CD4-positive, alpha-beta T cell treated with Interleukin-21 for 1 hour (primary cell): ENCODE data around the gene ZBTB20.

Experiments
- DNase-seq: peaks from one replicate; pipeline ENCODE4 v3.0.0-alpha.2; 2020

Gene ZBTB20

DNA sequence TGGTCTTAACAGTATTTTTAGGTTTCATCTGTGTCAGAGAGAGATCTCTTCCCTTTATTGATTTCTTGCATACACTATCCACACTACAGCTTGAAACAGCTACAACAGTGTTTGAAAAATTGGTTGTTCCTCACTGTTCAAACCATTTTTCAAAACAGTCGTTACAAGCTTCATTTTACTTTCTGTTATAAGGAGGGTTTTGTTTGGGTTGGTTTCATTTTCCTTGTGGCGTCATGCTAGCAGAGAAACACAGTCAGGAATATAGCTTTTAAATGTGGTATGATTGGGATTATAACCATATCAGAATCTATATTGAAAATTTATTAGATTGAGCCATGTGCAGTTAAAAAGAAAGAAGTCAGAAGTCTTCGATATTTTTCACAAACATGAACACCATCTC lies 400.6 kb downstream of the ZBTB20 start:
- no peak for DNase-seq

DNA sequence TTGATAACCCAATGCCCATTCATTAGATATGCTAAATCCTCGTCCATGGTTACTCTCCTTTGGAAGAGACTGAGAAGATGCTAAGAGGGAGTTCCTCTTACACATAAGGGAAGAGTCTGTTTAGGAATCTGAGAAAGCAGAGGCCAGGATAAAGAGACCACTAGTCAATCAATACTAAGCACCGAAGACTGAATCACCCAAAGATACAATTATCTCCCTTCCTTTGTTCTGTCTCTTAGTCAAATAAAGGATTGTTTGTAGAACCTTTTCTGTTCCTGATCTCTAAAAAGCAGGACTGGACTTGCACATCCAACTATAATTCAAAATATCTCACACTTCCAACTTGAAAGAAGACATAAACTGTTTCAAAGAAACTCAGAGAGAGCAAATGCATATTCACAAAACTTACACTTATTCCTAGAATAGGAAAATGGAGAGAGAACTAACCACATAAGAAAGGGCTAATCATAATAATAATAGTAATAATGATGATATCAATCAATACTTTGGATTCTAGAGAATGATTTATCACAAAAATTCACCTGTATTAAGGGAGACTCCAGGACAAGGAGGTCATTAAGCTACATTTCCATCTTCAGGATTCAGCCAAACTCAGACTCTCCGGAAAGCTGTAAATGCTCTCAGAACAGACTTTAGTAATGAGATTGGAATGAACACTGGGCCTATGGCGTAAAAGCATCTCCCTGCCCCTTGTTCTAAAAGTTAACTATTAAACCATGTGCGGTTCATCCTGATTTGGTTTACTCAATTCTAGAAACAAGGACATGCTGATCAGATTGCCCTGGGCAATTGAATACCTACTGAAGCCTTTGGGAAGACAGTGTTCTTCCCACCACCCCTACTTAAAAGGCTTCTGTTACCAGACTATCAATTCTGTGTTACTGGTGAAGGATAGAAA lies 401.5 kb downstream of the ZBTB20 start:
- no peak for DNase-seq

DNA sequence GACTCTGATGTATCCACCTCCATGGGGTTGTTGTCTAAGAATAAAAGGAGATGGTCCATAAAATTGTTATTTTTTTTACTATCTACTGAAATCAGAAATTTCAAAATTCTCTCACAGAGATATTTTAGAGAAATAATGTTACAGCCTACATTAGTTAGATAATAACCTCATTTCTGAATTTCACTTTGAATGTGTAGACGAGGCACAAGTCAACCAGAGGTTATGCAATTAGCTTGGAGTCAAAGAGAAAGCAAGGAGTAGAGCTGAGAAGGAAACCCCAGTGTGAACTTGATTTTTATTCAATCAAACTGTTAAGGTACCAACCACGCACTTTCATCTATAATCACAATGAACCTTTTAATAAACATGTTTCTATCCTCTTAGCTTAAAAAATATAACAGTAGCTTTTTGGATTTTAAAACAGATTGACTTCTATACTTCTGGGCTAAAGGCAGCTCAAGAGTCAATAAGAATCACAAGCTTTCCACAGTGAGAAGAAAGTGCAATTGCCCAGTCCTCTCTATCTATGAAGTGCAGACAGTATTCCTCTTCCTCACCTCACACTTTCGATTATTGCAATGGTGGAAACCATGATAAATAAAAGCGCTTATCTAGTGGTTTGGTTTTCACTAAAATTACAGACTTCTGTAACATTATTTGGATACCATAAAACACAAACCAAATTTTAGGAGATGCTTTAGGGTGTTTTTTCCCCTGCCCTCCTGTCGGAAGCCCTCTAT lies 403.2 kb downstream of the ZBTB20 start:
- no peak for DNase-seq

DNA sequence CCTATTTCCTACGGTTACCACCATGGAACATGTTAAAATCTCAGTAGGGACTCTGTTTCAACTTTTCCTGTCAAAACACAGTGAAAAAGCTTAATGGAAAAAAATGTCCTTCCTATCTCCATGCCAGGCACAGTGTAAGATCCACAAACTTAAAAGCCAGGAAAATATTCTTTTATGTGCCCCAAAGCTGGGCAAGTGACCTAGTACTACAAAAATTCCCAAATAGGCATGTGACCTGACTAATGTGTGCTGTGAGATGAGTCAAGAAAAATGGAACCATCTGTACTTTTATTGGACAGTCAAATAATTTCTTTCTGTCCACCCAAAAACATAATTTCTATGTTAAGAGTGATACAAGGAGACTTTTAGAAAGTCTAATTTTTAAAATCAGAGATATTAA lies 406.0 kb downstream of the ZBTB20 start:
- no peak for DNase-seq

DNA sequence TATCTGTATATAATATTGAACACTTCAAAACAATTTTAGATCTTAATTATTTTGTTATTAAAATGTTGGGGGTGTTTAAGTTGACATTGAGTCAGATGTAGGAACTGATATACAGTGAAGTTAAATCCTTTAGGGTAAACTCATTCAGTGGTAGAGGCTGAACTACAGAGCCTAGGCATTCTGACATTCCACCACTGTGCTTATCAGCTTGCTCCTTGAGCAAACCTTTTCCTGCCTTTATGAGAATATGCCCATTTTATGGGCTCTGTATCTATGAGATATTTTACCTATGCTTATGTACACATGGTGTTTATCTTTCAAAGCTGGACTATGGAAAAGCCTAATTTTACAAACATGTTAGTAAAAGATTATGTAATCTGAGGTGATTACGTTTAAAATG lies 407.5 kb downstream of the ZBTB20 start:
- no peak for DNase-seq

DNA sequence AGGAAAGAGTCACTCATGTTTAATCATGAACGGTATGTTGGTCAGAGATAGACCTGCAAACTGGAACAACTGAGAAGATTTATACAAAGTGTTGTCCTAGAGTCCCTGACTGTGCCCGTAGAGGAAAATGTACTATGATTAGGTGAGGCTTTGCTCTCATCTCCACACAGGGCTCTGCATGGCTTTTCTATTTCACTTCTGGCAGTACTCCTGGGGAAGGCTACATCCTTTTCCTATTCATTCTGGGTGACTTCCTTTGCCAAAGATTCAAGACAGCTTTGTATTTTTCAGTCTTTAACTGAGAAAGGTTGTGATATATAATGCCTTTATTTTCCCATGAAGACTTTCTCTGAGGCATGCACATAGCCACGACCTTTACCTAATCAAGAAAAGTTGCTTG lies 414.7 kb downstream of the ZBTB20 start:
- DNase-seq = no peak

DNA sequence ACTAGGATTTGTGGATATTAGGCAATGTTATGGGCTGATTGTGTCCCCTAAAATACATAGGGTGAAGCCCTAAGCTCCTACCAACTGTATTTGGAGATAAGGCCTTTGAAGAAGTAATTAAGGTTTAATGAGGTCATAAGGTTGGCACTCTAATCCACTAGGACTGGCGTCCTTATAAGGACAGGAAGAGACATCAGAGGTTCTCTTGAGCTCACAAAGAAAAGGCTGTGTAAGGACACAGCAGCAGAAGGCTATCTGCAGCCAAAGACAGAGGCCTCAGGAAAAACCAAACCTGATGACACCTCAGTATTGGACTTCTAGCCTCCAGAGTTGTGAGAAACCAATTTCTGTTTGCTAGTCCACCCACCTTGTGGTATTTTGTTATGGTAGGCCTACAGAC lies 416.7 kb downstream of the ZBTB20 start:
- DNase-seq = no peak

DNA sequence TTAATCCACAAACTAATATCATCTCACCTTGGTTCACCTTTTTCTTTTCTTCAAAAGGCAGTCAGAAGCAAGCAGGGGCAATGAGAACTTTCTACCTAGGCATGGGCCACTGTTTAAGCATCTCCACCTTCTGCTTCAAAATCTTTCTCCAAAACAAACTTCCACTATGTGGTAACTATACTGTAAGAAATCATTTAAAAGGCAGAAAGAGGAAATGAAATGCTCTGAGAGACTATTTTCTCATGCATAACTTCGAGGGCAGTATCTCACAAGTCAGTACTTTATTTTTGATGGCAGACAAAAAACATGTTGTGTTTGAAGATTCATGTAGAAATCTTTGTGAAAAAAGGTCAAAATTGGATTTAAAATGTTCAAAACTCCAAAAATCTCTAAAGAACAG lies 419.7 kb downstream of the ZBTB20 start:
- no peak for DNase-seq

DNA sequence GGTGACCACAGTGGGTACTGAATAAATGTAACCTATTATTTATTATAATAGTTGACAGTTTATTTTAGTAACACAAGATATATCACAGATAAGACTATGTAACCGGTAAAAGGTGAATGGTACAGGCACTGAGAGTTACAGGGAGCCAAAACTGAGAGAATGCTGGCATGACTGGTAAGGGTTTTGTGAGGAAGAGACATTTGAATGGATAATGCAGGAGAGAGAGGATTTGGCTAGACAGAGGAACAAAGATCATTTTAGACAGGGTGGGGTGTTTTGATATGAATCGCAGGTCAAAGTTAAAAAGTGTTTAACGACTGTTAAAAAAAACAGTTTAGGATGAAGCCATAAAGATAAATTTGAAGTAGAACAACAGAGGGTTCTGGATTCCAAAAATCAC lies 421.1 kb downstream of the ZBTB20 start:
- DNase-seq = no peak

DNA sequence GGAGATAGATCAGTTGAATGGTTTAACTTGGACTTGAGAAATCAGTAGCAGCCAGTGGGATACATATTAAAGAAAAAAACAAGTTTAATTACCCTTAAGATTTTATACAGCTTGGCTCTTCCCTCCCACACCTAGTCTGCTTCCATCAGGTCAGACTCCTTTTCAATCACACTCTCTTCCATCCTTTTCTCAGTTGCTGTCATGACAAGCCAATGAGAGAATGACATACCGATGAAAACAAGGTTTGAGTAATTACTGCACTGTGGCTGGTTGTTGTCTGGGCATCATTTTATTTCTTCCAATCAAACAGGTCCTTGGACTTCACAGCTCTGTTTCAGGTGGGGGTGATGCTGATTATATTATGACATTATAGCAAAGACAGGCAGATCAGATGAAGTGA lies 424.6 kb downstream of the ZBTB20 start:
- DNase-seq = no peak

DNA sequence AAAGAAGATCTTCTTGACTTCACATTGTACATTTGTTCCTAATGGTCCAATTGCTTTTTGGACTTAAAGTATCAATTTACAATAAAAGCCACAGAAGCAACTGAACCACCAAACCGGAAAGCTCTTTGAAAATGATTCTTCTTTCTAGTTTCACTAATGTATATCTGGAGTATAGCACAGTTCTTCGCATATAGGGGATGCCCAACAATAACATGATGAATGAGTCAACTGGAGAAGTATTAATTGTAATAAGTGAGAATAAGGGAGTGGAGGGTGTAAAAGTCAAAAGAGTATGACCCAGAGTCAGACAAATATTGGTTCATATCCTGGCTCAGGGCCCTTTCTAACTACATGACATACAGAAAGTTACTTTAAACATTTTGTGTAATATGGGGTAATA lies 425.2 kb downstream of the ZBTB20 start:
- no peak for DNase-seq

DNA sequence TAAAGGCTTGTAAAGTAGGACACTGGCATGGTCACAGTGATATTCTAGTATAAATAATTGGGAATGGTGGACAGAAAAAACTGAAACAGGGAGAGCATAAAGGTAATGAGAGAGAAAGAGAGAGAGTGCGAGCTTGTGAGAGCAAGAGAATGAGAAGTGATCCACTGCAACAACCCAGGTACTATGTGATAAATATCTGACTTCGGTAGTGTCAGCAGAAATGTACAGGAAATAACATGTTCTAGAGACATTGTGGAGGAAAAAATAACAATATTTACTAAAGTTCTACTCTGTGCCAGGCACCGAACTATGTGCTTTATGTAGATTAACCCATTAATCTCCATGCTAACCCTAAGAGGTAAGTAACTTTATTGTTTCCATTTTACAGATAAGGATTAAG lies 425.9 kb downstream of the ZBTB20 start:
- no peak for DNase-seq

DNA sequence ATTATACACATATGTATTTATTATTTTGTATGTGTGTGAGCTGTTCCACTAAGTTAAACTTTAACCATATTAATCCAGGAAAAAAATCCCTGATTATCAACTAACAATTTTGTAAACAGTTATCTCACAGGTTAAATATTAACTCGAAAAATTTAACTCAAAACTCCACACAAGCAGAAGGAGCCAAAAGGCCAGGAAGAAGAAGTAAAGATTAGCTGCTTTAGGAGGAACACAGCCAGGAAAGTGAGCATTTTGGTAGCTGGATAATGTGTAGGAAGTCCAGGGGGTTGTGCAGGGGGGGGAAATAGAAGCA lies 428.2 kb downstream of the ZBTB20 start:
- DNase-seq = no peak

DNA sequence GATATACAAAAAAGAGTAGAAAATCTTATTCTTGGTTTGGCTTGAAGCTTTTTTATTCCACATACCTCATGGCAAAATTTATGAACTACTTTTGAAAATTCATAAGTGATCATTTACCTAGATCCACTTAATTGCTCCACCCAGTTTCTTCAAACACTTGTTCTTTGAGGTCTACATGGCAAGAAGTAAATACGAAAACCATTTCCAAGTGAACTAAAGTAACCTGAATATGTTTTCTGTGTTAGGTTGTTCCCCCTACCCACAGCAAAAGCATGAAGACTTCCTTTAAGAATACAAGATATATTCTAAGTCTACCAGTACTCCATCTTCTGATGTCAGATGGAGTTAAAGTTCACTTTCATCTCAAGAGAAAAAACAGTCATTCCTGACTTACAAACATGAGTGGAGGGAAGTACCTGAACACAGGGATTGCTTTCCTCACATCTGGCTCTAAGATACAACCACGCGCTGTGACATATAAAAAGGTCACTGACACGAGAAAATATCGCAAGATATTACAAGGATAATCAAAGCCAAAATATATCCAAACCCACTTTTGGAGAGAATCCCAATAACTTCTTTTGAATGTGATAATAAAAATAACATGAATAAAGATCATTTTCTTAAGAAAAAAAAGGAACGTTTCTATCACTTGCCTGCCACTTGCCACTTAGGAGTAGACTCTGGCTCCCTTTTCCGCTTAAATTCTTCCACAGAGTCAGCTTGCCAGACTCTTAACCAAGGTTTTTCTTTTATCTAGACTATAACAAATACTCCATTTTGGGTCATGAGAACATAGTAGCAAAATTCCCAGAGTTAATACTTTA lies 428.8 kb downstream of the ZBTB20 start:
- no peak for DNase-seq

DNA sequence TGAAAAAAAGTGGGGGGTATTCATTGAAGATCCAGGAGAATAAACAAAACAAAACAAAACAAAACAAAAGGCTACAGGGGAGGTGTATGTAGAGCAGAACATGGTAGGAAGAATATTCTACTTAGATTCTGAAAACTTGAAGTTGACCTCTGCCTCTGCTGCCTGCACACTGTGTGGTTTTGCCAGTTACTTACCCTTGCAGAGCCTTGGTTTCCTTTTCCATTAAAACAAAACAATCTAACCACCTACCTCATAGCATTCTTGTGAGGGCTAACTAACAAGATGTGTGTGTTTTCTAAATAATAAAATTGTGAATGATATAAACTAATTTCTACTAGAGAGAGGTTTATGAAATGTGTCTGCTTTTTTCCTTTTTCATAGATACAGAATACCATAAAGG lies 430.2 kb downstream of the ZBTB20 start:
- DNase-seq = no peak

DNA sequence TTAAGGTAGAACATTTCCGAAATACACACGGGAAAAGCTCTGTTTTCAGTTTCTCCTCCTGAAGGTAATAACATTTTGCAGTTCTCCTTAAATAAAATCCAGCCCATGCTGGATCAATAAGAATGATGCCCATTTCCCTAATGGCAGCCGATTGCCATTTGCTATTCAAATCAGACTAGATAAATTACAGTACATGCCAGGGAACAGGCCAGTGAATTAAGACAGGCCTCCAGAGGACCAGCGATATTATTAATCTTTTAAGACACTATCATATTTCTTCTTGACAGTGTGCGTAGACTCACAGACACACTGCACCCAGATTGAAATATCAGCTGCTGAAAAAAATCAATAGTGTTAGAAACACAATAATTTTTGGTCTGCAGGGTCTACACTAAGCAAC lies 431.0 kb downstream of the ZBTB20 start:
- no peak for DNase-seq

DNA sequence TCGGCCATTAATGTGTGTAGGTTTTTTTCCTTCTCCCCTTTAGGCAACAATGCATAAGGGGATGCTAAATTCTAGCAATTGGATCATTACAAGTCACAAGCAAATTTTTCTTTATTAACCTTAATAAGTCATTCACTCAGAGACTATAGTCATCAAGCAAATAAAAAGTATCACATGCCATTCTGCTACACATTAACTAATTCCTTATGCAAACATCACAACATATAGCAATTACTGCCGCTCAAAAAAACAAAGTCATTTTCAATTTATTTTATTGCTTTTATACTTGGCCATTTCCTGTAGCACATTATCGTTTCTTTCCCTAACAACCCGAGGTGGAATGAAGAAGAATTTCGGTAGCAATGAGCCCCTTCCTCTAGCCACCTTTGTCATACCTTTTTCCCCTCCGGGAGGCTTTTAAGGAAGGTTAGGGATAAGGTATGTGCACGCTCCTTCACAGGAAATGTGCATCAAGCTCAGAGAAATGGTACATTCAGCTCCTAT lies 432.1 kb downstream of the ZBTB20 start:
- DNase-seq = no peak

DNA sequence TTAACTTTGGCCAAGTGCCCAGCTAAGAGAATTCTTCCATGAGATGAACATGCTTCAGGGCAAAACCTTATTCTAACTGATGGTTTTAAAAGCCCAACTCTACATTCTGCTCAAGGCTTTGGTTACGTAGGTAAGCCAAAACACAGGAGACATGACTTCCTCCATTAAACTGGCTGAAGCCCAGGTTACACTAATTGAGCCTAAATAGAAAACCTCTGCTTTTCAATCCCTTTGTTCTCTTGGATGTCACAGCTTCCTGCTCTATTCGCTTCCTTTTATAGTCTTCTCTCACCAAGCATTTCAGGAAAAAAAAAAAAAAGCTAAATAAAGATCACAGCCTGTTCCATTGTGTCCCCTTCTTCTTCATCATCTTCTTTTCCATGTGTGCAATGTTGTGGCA lies 432.9 kb downstream of the ZBTB20 start:
- DNase-seq = no peak

DNA sequence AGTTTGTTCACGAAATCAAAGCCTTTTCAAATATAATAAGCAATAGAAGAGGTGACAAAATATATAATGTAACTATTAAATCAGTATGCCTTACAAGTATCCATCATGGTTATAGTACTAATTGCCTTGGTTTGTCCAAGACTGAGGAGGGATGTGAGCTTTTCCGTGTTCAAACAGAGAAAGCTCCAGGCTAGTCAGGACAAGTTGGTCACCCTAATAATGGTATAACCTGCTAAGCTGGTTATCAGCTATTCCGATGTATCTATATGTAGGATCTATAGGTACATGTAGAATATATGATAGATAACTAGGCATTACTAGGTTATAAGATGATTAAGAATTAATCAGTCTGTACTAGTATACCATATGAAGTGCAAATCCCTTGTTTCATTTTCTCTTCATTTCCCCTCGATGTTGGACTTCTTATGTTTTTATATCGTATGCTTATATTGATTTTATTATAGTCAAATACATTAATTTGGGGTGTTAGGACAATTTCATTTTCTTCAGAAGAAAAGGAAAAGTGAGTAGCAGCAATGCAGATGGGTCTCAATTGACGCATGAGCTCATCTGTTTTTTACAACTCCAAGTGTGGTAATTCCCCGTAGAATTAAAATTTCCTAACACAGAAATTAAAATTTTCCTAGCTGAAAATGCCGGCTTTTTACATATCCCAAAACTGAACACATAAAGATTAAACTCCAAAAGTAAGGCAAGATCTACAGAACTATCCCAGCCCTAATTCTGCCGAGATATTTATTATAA lies 434.2 kb downstream of the ZBTB20 start:
- no peak for DNase-seq

DNA sequence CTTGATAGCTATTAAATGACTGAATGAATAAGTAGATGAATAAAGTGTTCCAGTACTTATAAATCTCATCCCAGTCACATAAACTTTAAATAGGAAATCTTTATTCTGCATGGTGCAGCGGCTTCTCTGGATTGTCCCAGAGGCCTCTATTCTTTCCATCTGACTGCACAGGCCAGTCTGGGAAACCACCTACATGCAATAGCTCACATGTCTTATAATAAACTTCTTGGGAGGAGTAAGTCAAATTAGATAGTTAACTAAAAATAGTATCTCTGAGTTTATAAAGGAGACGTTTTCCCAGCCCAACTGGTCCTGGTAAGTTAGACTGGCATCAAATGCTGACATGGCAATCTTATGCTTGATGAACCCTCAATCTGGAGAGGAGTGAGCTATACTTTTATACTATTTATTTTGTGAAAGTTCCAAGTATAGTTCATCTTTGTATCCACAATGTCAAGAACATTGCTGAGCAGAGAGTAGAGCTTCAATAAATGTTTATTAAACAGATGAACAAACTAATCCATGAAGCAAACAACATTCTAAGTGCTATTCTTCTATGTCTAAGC lies 435.7 kb downstream of the ZBTB20 start:
- DNase-seq = no peak

DNA sequence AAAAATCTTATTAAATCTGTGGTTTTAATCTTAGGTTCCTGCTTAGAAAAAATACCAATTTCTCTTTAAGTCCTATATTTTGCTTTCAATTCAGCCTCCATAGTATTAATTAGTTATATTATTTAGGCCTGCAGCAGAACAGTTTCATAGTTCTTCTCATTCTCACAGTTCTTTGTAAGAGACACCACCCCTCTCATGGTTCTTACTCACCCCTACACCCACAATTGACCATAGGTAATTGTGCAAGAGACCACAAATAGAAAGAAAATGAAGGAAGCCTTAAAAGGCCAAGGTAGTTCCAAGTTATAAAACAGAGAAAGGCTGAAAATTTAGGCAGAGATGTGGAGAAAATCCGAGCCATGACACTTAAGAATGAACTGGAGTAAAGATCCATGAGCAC lies 438.0 kb downstream of the ZBTB20 start:
- no peak for DNase-seq

DNA sequence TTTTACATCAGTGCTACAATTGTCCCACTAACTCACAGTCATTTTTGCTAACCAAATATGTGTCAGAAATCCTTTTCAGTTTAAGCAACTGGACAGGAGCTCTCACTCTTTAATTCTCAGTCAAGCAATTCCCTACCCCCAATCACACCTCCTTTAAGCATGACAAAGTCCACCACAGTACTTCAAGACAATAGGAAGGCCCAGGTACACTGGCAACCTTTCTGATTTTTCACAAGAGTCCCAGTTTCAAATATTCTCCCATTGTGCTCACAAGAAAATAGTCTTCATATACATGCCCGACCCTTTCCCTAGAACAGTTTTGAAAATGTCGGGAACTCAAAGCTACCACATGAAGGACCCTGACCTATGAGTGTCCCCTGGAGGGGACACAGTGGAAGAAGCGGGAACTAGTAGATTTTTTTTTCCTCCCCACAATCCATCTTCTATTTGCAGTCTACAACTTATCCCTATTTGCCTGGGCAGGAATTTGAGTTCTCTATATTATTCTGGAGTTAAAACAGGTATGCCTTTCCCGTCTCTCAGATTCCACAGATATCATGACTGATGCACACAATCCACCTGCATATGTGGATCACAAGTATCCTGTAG lies 439.7 kb downstream of the ZBTB20 start:
- no peak for DNase-seq
